Vein endothelial cell (primary cell): Measurements from ENCODE around the gene MAU2. TPM values are rescaled to one million over a fixed set of nuclear protein-coding genes. Genes with fewer than 3 reads are reported as not detected.

ENCODE experiments used
- total RNA-seq: library from RNA; depleted of rRNA; stranded (reverse); fragments of >200 nt; gene quantifications from 2 replicates; pipeline ENCODE4 v1.2.3, GENCODE V29; 2012

MAU2 gene
- total RNA-seq, result 44.4 and 45.1 TPM in 2 replicates

GRCh38 chr19:19320361-19321140 is at the start of gene MAU2, which contains the start of gene SUGP1:
Gene MAU2, plus strand, starts transcription at chr19:19320829. Its CDS starts 31 bp downstream, at chr19:19320860.
Gene SUGP1, minus strand, starts transcription at chr19:19320509. Its CDS starts 13 bp downstream, at chr19:19320496.

GRCh38 chr19:19404879-19405860 is 84.5 kb downstream of the MAU2 start, which contains the start of gene GATAD2A:
Gene GATAD2A, plus strand, starts transcription at chr19:19405675. Its CDS starts 59,671 bp downstream, at chr19:19465346.

Other genes starting within 250 kb of the MAU2 start
- 14.2 and 21.9 TPM in 2 replicates for gene TMEM161A, start 182.4 kb upstream of the MAU2 start, total RNA-seq
- gene MEF2B, start 150.6 kb upstream of the MAU2 start, total RNA-seq, result 0.33 TPM in 1 of 2 replicates, not detected in the other
- 16.6 and 16.7 TPM in 2 replicates for gene BORCS8, start 128.7 kb upstream of the MAU2 start, total RNA-seq
- 80.8 and 99.9 TPM in 2 replicates for gene RFXANK, start 128.6 kb upstream of the MAU2 start, total RNA-seq
- gene NR2C2AP, start 117.4 kb upstream of the MAU2 start, total RNA-seq, result 11.4 and 11.5 TPM in 2 replicates
- gene NCAN, start 108.9 kb upstream of the MAU2 start, total RNA-seq, result not detected in 2 replicates
- gene TM6SF2, start 47.5 kb upstream of the MAU2 start, total RNA-seq, result not detected in 2 replicates
- 37.7 and 40.8 TPM in 2 replicates for gene SUGP1, start 320 bp upstream of the MAU2 start, total RNA-seq
- 91.4 and 101 TPM in 2 replicates for gene GATAD2A, start 84.8 kb downstream of the MAU2 start, total RNA-seq
- 1.1 and 1.3 TPM in 2 replicates for gene TSSK6, start 194.7 kb downstream of the MAU2 start, total RNA-seq
- gene NDUFA13, start 195.4 kb downstream of the MAU2 start, total RNA-seq, result 91.4 and 151 TPM in 2 replicates
- 0.33 and 0.48 TPM in 2 replicates for gene YJEFN3, start 208.1 kb downstream of the MAU2 start, total RNA-seq
- gene CILP2, start 217.4 kb downstream of the MAU2 start, total RNA-seq, result not detected in 2 replicates